Stimulated activated effector memory CD8-positive, alpha-beta T cell treated with anti-CD3 and anti-CD28 coated beads, Interleukin-12 subunit alpha, Interleukin-12 subunit beta, amount 100 ng/mL, for 72 hours (primary cell): ENCODE measurements around the gene MSANTD4.
"Not testable (repeated sequence)": the region's sequence is repeated elsewhere in the genome, so short reads cannot be mapped to it uniquely, and the experiment has no call there.

Source experiments
- ATAC-seq: fragments of 150-1000 bp; cut with Tn5 transposase; 2 replicates; pipeline ENCODE4 v1.10.0; 2021
- DNase-seq, 2 donors: peaks; one replicate each; pipeline ENCODE4 v3.0.0; 2021 to 2022; ENCODE audit warnings: low spot score in 2 of 2
- H3K27ac Mint-ChIP-seq: one replicate; pipeline ENCODE4 v1.8.0; 2022; ENCODE audit warnings: mild to moderate bottlenecking, mixed read lengths
- H3K36me3 Mint-ChIP-seq: one replicate; pipeline ENCODE4 v1.8.0; 2022; ENCODE audit warnings: mild to moderate bottlenecking, mixed read lengths
- H3K4me1 Mint-ChIP-seq: one replicate; pipeline ENCODE4 v1.8.0; 2022; ENCODE audit warnings: mixed read lengths
- H3K4me3 Mint-ChIP-seq: one replicate; pipeline ENCODE4 v1.8.0; 2022; ENCODE audit warnings: mild to moderate bottlenecking, mixed read lengths
- H3K9me3 Mint-ChIP-seq: one replicate; pipeline ENCODE4 v1.8.0; 2022; ENCODE audit warnings: mixed read lengths

The MSANTD4 gene

DNA sequence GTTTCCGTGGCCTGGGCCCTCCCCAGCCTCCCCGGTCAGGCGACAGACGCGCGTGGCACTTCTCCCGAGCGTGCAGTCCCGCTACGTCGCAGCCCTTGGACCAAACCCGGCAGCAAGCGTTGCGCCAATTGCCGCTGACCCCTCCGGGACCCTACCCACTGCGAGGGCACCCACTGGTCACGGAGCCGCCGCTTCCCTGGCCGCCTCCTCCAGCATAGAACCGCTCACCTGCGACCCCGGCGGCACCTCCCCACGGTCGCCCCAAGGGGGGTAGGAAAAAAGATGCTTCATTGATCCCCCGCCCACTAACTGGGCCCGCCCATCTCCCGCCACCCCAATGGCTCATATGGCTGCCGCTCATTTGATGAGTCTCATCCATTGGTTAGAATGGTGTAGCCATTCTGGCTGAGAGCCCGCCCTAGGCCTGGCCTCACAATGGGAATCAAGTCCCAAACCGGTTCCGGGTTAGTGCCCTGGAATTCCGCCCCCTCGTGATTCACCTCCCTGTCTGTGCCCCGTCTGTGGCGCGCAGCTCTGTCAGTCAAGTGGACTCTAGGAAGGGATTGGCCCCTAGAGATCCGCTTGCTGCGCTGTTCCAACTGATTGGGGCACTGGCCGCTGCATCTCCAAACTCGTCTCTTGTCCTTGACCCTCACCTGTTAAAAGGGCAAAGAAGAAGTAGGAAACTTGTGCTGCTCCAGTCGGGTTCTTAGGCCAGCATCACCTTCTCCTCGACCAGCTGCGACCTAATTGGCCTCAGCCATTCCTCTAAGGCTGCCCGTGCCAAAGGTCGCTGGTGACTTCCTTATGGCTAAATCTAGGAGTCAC, at the start of gene MSANTD4:
Gene MSANTD4 (minus strand): TSS at position 274 of the 828 bp plus-strand sequence. CDS start 11,323 bp downstream, outside the sequence.
- H3K9me3 Mint-ChIP-seq: peaks cover 2% of the 10 kb centered on the region
- H3K4me3 Mint-ChIP-seq: peak within 1 kb of the TSS; percentile 95
- ATAC-seq: peak; percentile 99
- peak; percentile 96 to 100 for DNase-seq
- peak within 1 kb of the TSS; percentile 95 for H3K27ac Mint-ChIP-seq
- peaks cover 45% of the 10 kb centered on the region for H3K4me1 Mint-ChIP-seq
- H3K36me3 Mint-ChIP-seq: peaks cover 28% of the 10 kb centered on the region

DNA sequence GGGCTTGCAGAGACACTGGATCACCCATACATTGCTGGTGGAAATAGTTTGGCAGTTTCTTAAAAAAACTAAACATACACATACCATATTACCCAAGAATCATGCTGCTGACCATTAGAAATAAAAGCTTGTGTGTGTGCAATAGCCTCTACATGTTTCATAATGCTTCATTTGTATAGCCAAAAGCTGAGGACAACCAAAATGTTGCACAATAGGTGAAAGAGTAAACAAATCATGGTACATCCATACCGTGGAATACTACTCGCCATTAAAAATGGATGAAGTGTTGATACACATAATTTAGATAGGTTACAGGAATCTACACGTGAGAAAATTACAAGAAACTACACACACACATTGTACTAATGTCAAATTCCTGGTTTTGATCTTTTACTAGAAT, 48.6 kb upstream of the MSANTD4 start:
- DNase-seq (no peak), ATAC-seq (no peak)
- Mint-ChIP-seq H3K4me1 (peaks cover 12% of the 10 kb centered on the region), H3K36me3 (peaks cover 6% of the 10 kb centered on the region), H3K4me3 (no peak overlapping the region), H3K9me3 (no peaks in the 10 kb centered on the region), H3K27ac (no peak overlapping the region)

DNA sequence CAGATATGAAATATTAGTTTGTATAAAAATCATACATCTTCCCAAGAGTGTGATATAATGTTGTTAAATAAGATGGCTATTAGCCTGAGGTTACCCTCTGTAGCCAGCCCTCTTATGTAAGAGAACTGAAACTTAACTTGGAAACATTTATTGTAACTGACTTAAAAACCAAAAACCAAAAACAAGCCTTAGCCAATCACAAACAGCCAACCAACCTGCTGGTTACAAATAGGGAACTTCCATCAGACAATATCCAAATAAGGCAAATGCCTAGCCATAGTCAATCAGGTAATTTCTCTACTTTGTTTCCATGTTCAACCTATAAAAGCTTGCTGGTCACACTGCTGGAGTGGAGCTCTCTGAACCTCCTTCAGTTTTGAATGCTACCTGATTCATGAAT, 41.0 kb upstream of the MSANTD4 start:
- Mint-ChIP-seq H3K9me3 (no peaks in the 10 kb centered on the region), H3K27ac (no peak overlapping the region), H3K4me1 (peaks cover 15% of the 10 kb centered on the region), H3K36me3 (peaks cover 6% of the 10 kb centered on the region), H3K4me3 (no peak overlapping the region)
- DNase-seq (no peak), ATAC-seq (peak; percentile 65)

DNA sequence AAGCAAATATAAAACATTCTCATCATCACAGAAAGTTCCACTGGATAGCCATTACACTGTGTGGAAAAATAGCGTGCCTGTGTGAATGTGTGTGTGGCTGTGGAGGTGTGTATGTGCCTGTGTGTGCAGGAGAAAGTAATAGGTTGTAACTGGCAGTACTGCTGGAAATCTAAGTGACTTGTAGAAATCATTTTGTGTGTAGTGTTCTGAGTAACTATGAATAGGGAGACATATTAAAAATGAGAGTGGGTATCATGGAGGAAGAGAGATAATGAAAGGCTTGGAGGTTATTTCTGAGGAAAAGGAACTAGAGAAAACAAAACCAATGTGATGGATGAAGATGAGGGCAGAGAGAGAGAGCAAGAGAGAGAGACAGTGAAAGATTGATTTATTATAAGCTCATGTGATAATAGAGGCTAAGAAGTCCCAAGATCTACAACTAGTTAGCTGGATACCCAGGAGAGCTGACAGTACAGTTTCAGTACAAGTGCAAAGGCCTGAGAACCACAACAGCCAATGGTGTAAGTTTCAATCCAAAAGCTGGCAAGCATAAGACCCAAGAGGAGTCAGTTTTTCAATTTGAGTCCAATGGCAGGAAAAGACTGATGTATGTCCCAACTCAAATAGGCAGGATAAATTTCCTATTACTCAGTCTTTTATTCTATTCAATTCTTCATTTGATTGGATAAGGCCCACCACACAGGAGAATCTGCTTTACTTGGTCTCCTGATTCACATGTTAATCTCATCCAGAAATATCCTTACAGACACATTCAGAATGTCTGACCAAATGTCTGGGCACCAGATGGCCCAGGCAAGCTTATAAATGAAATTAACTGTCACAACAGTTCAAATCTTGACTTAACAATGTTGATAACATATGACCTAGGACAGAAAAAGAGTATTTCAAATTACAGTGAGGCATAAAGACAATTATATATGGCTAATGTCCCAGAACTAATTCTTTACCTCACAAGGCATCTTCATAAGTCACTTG, 40.2 kb upstream of the MSANTD4 start:
- H3K4me3 Mint-ChIP-seq: no peak overlapping the region
- peak overlapping the region; percentile 3 for H3K27ac Mint-ChIP-seq
- H3K4me1 Mint-ChIP-seq: peaks cover 15% of the 10 kb centered on the region
- DNase-seq (no peak), ATAC-seq (peak; percentile 82)
- peaks cover 6% of the 10 kb centered on the region for H3K36me3 Mint-ChIP-seq
- H3K9me3 Mint-ChIP-seq: no peaks in the 10 kb centered on the region

DNA sequence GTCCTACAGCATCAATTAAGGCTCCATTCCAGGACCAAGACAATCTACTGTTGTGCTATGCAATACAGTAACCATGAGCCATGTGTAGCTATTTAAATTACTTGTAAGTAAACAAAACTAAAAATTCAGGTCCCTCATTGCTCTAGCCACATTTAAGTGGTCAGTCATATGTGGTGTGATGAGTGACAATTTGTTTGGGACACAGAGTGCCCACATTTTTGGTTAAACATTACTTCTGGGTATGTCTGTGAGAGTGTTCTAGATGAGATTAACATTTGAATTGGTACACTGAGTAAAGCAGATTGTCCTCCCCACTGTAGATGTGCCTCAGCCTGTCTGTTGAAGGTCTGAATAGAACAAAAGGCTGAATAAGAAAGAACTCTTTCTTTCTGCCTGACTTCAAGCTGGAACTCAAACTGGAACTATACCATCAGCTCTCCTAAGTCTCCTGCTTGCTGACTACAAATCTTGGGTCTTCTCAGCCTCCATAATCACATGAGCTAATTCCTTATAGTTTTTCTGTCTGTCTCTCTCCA, 39.3 kb upstream of the MSANTD4 start:
- peaks cover 15% of the 10 kb centered on the region for H3K4me1 Mint-ChIP-seq
- no peak overlapping the region for H3K4me3 Mint-ChIP-seq
- DNase-seq (no peak), ATAC-seq (peak; percentile 11)
- no peak overlapping the region for H3K27ac Mint-ChIP-seq
- H3K9me3 Mint-ChIP-seq: no peaks in the 10 kb centered on the region
- H3K36me3 Mint-ChIP-seq: no peaks in the 10 kb centered on the region

DNA sequence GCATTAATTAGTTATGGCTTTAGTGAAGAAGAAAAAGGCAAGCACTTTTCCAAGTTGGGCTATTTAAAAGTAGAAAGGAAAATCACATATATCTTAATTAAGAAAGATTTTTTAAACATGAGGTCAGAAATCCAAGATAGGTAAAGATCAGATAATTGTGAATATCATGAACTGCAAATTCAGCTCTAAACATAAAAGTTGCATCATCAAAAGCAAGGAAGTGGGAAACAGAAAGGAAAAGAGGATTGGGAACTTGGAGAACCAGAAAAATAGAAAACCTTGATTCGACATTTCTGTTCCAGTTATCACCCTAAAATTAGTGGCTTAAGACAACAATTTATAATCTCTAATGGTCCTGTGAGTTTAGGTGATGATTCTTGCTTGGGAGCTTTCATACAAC, 37.6 kb upstream of the MSANTD4 start:
- H3K27ac Mint-ChIP-seq: no peak overlapping the region
- no peaks in the 10 kb centered on the region for H3K36me3 Mint-ChIP-seq
- no peak overlapping the region for H3K4me3 Mint-ChIP-seq
- peaks cover 15% of the 10 kb centered on the region for H3K4me1 Mint-ChIP-seq
- no peaks in the 10 kb centered on the region for H3K9me3 Mint-ChIP-seq
- no peak for DNase-seq
- ATAC-seq: no peak

DNA sequence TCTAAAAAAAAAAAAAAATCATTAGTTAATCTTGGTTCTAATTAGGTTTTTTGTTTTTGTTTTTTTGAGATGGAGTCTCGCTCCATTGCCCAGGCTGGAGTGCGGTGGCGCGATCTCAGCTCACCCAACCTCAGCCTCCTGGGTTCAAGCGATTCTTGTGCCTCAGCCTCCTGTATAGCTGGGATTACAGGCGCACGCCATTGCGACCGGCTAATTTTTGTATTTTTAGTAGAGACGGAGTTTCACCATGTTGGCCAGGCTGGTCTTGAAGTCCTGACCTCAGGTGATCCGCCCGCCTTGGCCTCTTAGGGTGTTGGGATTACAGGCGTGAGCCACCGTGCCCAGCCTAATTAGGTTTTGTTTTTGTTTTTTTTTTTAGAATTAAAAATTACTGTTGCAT, 36.3 kb upstream of the MSANTD4 start:
- not testable (repeated sequence) for DNase-seq, H3K4me3 Mint-ChIP-seq, H3K36me3 Mint-ChIP-seq, ATAC-seq, H3K9me3 Mint-ChIP-seq, H3K27ac Mint-ChIP-seq
- peaks cover 15% of the 10 kb centered on the region for H3K4me1 Mint-ChIP-seq

DNA sequence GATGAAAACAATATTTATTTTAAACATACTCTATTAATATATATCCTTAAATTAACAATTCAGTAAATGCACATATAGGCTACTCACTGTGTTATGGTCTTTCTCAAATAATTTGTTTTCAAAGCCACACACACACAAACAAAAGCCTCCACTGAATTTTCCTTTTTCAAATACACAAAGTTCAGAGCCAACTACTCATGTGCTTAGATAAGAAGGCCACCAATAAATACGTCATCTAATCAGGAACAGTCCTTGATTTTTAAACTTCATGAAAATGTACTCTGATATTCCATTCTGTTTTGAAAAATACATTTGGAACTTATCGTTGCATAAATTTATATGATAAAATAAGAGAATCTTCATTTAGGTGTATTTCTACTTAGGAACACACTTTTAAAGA, 29.1 kb upstream of the MSANTD4 start:
- no peaks in the 10 kb centered on the region for H3K36me3 Mint-ChIP-seq
- no peaks in the 10 kb centered on the region for H3K9me3 Mint-ChIP-seq
- H3K4me3 Mint-ChIP-seq: no peak overlapping the region
- no peaks in the 10 kb centered on the region for H3K4me1 Mint-ChIP-seq
- H3K27ac Mint-ChIP-seq: no peak overlapping the region
- DNase-seq (no peak), ATAC-seq (no peak)

DNA sequence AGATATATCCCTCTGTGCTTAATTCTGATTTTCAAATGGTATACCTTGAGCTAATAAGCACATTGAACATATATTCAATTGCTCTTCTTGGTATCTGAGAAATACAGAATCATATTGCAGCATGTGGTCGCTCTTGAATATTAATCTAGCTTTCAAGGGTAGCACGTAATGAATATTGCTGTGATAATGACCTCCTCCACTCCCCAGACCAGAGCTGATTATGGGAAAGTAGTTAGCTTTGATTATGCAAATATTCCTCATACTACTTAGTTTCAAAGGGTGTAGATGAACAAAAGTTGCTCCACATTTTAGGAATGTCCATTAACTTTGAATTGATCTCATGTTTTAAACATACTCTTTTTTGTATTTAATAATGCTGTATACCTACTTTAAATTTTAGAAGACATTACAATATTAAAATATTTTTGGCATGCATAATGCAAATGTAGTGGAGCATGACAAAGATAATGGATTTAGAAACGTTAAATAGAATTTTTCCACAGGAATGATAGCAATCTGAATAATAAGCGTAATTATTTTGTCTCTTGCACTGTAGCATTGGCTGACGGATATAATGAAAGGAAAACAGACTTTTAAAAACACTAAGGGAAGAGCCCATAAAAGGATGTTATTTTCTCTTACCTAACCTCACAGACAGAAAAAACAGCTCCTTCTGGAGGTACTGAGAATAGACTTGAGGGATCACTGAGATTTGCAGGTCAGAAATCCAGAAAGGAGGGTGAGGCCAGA, 27.9 kb upstream of the MSANTD4 start:
- ATAC-seq: no peak
- Mint-ChIP-seq H3K9me3 (no peaks in the 10 kb centered on the region), H3K27ac (no peak overlapping the region), H3K4me1 (no peaks in the 10 kb centered on the region), H3K4me3 (no peak overlapping the region), H3K36me3 (no peaks in the 10 kb centered on the region)
- no peak for DNase-seq

DNA sequence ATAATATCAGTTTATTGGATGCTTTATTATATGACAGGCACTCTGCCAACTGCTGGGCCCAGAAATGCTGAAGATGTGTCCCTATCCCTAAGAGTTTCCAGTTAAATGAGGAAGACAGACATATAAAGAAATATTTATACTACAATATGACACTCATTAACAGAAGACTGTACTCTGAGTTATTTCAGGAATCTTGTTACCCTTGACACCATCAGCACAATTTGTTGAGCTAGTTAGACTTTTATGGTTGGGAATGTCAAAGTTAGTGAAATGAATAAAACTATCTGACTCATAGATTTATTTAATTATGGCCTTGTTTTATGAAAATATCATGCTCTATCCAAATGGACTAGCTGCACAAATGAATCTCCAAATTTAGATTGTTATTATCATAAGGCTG, 25.6 kb upstream of the MSANTD4 start:
- H3K4me1 Mint-ChIP-seq: no peaks in the 10 kb centered on the region
- no peaks in the 10 kb centered on the region for H3K36me3 Mint-ChIP-seq
- DNase-seq: no peak
- H3K4me3 Mint-ChIP-seq: no peak overlapping the region
- no peak for ATAC-seq
- no peaks in the 10 kb centered on the region for H3K9me3 Mint-ChIP-seq
- H3K27ac Mint-ChIP-seq: no peak overlapping the region

DNA sequence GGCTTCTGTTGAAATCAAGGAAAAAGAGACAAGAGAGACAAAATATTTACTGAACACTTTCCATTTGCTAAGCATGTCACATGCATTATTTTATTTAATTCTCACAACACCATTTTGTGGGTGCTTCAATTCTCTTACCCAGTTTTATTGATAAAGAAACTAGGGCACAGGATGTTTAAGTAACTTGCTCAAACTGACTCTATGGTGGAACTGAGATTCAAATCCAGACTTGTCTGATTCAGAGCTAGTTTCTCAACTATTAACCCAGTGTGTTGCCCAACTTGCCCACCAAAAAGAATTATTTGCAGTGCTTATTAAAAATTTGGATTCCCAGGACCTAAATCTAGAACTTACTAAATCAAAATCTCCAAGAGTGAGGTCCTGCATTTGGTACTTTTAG, 21.5 kb upstream of the MSANTD4 start:
- no peaks in the 10 kb centered on the region for H3K36me3 Mint-ChIP-seq
- H3K27ac Mint-ChIP-seq: no peak overlapping the region
- no peak overlapping the region for H3K4me3 Mint-ChIP-seq
- H3K4me1 Mint-ChIP-seq: no peaks in the 10 kb centered on the region
- ATAC-seq (peak; percentile 50), DNase-seq (no peak)
- no peaks in the 10 kb centered on the region for H3K9me3 Mint-ChIP-seq

DNA sequence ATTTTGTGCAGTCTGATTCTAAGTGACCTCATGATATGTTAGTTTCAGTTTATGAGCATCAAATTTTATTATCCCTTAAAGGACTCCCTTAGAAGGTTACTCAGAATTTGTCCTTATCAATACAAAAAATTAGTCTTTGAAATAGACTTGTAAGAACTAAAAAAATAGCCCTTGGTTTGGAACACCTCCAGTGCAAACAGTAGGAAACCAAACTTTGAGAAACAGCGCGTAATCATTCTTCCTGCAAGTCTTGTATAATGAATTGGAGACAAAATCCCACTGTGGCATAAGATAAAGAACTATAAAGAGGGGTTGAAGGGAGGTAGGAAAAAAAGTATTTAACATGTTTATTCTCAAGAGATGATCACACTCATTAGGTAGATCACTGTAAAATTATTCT, 10.8 kb upstream of the MSANTD4 start:
- DNase-seq: no peak
- ATAC-seq: no peak
- no peaks in the 10 kb centered on the region for H3K36me3 Mint-ChIP-seq
- no peaks in the 10 kb centered on the region for H3K9me3 Mint-ChIP-seq
- no peak overlapping the region for H3K27ac Mint-ChIP-seq
- H3K4me3 Mint-ChIP-seq: no peak overlapping the region
- peaks cover 5% of the 10 kb centered on the region for H3K4me1 Mint-ChIP-seq

DNA sequence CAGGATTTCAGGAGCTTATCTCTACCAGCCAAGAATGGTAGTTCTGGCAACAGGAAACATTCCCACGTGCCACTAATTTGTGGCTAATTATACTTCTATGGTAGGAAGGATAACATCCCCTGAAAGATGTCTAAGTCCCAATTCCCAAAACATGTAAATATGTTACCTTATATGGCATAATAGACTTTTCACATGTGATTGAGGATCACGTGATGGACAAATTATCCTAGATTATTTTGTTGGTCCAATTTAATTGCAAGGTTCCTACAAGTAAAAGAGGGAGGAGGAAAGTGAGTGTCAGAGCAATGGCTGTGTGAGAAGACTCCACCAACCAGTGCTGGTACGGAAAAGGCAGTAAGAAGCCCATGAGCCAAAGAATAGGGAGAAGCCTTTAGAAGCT, 9.9 kb upstream of the MSANTD4 start:
- ATAC-seq (no peak), DNase-seq (no peak)
- no peak overlapping the region for H3K4me3 Mint-ChIP-seq
- H3K27ac Mint-ChIP-seq: no peak overlapping the region
- no peaks in the 10 kb centered on the region for H3K9me3 Mint-ChIP-seq
- H3K36me3 Mint-ChIP-seq: no peaks in the 10 kb centered on the region
- peaks cover 5% of the 10 kb centered on the region for H3K4me1 Mint-ChIP-seq

DNA sequence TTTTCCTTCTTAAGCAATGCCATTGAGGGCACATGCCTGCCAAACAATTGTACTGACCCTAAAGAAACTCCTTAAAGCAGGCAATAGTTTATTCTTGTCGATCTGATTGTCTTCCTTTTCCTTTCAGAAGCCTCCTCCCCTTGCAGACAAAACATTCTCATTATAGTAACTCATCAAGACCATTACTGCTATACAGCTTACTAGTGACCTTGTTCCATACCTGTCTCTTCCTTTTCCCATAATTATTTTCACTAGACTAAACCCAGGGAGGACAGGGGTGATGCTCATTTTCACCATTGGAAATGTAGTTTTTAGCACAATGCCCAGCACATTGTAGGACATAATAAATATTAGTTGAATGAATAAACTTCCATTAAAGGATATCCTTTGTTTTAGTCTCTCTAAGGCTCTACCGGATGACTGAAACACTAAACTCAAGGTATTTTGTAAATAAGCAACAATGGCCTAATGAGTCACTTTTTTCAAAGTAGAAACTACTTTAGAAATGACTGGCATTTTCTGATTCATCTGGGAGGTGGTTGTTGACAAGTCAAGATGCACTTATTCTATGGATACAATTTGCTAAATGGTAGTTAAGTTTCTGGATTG, 9.3 kb upstream of the MSANTD4 start:
- DNase-seq (no peak), ATAC-seq (peak; percentile 95)
- Mint-ChIP-seq H3K27ac (no peak overlapping the region), H3K36me3 (no peaks in the 10 kb centered on the region), H3K4me3 (no peak overlapping the region), H3K4me1 (peaks cover 5% of the 10 kb centered on the region), H3K9me3 (no peaks in the 10 kb centered on the region)
